GM23338 (cell line): Measurements from ENCODE around the gene MLEC. TPM values are rescaled to one million over a fixed set of nuclear protein-coding genes. Genes with fewer than 3 reads are reported as not detected.

Experiments used
- ATAC-seq: fragments of 200-7000 bp; cut with Tn5 transposase; 3 replicates; pipeline ENCODE4 v1.9.1; 2020
- DNase-seq: peaks from one replicate; pipeline ENCODE4 v3.0.0-alpha.2; 2015; ENCODE audit warnings: low spot score
- H2AFZ ChIP-seq: fragments of 200-600 bp; sonication (generic); 2 replicates; pipeline ENCODE4 v1.8.0; 2016; ENCODE audit warnings: antibody characterized with exemption, mild to moderate bottlenecking, moderate library complexity
- H3F3A ChIP-seq: fragments of 200-600 bp; sonication (generic); replicated peaks from 2 replicates; pipeline ENCODE4 v1.8.0; 2017; ENCODE audit warnings: antibody characterized with exemption, mixed run types, low read depth
- H3K27ac ChIP-seq: fragments of 200-600 bp; sonication (generic); 2 replicates; pipeline ENCODE4 v1.6.1; 2016; ENCODE audit warnings: low read depth
- H3K27me3 ChIP-seq: fragments of 200-600 bp; sonication (generic); 2 replicates; pipeline ENCODE4 v1.8.0; 2016; ENCODE audit warnings: mild to moderate bottlenecking, mixed run types, moderate library complexity; ENCODE audit not compliant: insufficient read depth
- H3K36me3 ChIP-seq: fragments of 200-600 bp; sonication (generic); 2 replicates; pipeline ENCODE4 v1.8.0; 2016; ENCODE audit warnings: mild to moderate bottlenecking; ENCODE audit not compliant: insufficient read depth
- H3K4me1 ChIP-seq: fragments of 200-600 bp; sonication (generic); 2 replicates; pipeline ENCODE4 v1.8.0; 2016; ENCODE audit warnings: mild to moderate bottlenecking, moderate library complexity; ENCODE audit not compliant: insufficient read depth
- H3K4me2 ChIP-seq: fragments of 200-600 bp; sonication (generic); 2 replicates; pipeline ENCODE4 v1.7.1; 2017; ENCODE audit warnings: mixed run types
- H3K4me3 ChIP-seq: fragments of 200-600 bp; sonication (generic); 2 replicates; pipeline ENCODE4 v1.6.1; 2016; ENCODE audit warnings: mixed run types
- H3K79me2 ChIP-seq: fragments of 200-600 bp; sonication (generic); replicated peaks from 2 replicates; pipeline ENCODE4 v1.8.0; 2017; ENCODE audit warnings: mild to moderate bottlenecking; ENCODE audit not compliant: insufficient read depth
- H3K9me2 ChIP-seq: fragments of 200-600 bp; sonication (generic); 2 replicates; pipeline ENCODE4 v1.8.0; 2017; ENCODE audit not compliant: insufficient read depth
- H4K20me1 ChIP-seq: fragments of 200-600 bp; sonication (generic); replicated peaks from 2 replicates; pipeline ENCODE4 v1.8.0; 2017; ENCODE audit warnings: mild to moderate bottlenecking; ENCODE audit not compliant: insufficient read depth
- H3K27ac Mint-ChIP-seq: 2 replicates; pipeline ENCODE4 v1.8.0; 2020; ENCODE audit warnings: inconsistent platforms, mild to moderate bottlenecking, moderate library complexity, mixed read lengths
- H3K27me3 Mint-ChIP-seq: 3 replicates; pipeline ENCODE4 v1.8.0; 2022; ENCODE audit warnings: low read depth, mild to moderate bottlenecking, moderate library complexity, mixed read lengths, inconsistent platforms; ENCODE audit not compliant: insufficient read depth, poor library complexity
- H3K36me3 Mint-ChIP-seq: 3 replicates; pipeline ENCODE4 v1.8.0; 2021; ENCODE audit warnings: low read depth, mild to moderate bottlenecking, inconsistent platforms, moderate library complexity, mixed read lengths
- H3K4me1 Mint-ChIP-seq: 3 replicates; pipeline ENCODE4 v1.8.0; 2020; ENCODE audit warnings: mild to moderate bottlenecking, inconsistent platforms, mixed read lengths
- H3K4me3 Mint-ChIP-seq: 3 replicates; pipeline ENCODE4 v1.8.0; 2021; ENCODE audit warnings: moderate library complexity, mild to moderate bottlenecking, inconsistent platforms, mixed read lengths
- H3K9me3 Mint-ChIP-seq: 3 replicates; pipeline ENCODE4 v1.8.0; 2020; ENCODE audit warnings: moderate library complexity, mild to moderate bottlenecking, inconsistent platforms, mixed read lengths
- CREB1 ChIP-seq: fragments of 250-450 bp; sonication (Bioruptor Pico); IDR thresholded peaks from 2 replicates; pipeline ENCODE4 v1.5.0; 2020; ENCODE audit warnings: low read depth, mild to moderate bottlenecking, moderate library complexity
- ETS1 ChIP-seq: IDR thresholded peaks from 2 replicates; pipeline ENCODE4 v1.6.1; 2016; ENCODE audit warnings: antibody characterized with exemption
- EZH2 ChIP-seq: fragments of 200-600 bp; sonication (generic); IDR thresholded peaks from one replicate; pipeline ENCODE4 v1.8.0; 2017; ENCODE audit warnings: antibody characterized with exemption, mild to moderate bottlenecking, low read depth; ENCODE audit not compliant: unreplicated experiment
- EZH2phosphoT487 ChIP-seq: fragments of 200-600 bp; sonication (generic); IDR thresholded peaks from one replicate; pipeline ENCODE4 v1.8.1; 2018; ENCODE audit warnings: antibody characterized with exemption; ENCODE audit not compliant: unreplicated experiment
- JUNB ChIP-seq: IDR thresholded peaks from one replicate; pipeline ENCODE4 v1.6.1; 2016; ENCODE audit warnings: antibody characterized with exemption; ENCODE audit not compliant: unreplicated experiment
- NANOG ChIP-seq: IDR thresholded peaks from 2 replicates; pipeline ENCODE4 v1.6.1; 2016; ENCODE audit warnings: antibody characterized with exemption, borderline replicate concordance
- POLR2AphosphoS5 ChIP-seq: IDR thresholded peaks from 2 replicates; pipeline ENCODE4 v1.6.1; 2016; ENCODE audit warnings: antibody characterized with exemption, low read depth
- REST ChIP-seq: IDR thresholded peaks from one replicate; pipeline ENCODE4 v1.6.1; 2018; ENCODE audit warnings: antibody characterized with exemption; ENCODE audit not compliant: unreplicated experiment
- STAT1 ChIP-seq: IDR thresholded peaks from one replicate; pipeline ENCODE4 v1.6.1; 2016; ENCODE audit warnings: antibody characterized with exemption; ENCODE audit not compliant: unreplicated experiment
- ZNF114 ChIP-seq: fragments of 250-450 bp; sonication (Bioruptor Pico); IDR thresholded peaks from 2 replicates; pipeline ENCODE4 v1.5.0; 2020; ENCODE audit warnings: mild to moderate bottlenecking, moderate library complexity
- ZNF331 ChIP-seq: fragments of 250-450 bp; sonication (Bioruptor Pico); IDR thresholded peaks from 2 replicates; pipeline ENCODE4 v1.5.0; 2020; ENCODE audit warnings: low read depth, mild to moderate bottlenecking, moderate library complexity
- polyA plus RNA-seq: library from polyadenylated mRNA; unstranded; fragments of >200 nt; fragmentation: Nextera tagmentation; extraction: Ambion mirVana; gene quantifications from 2 replicates; pipeline ENCODE4 v1.2.1, GENCODE V29; 2016
- total RNA-seq: library from RNA; depleted of rRNA; stranded (reverse); fragments of >200 nt; shearing (Covaris generic); gene quantifications from 2 replicates; pipeline ENCODE4 v1.2.3, GENCODE V29; 2014
- TF ChIP-seq, protein P1 (sequence below), 2 experiments: fragments of 200-600 bp in 1 of 2; sonication (generic) in 1 of 2; conservative IDR thresholded peaks; 2 replicates each; pipeline versions ENCODE4 v1.5.1 to v1.6.1; 2016 to 2017; ENCODE audit warnings: antibody characterized with exemption in 2 of 2, low read depth in 2 of 2, mild to moderate bottlenecking in 2 of 2, moderate library complexity in 1 of 2
- TF ChIP-seq, protein P2 (sequence below): fragments of 250-450 bp; sonication (Bioruptor Pico); IDR thresholded peaks from 2 replicates; pipeline ENCODE4 v1.5.0; 2020; ENCODE audit warnings: mild to moderate bottlenecking, moderate library complexity

Gene MLEC
- total and polyA plus RNA-seq, 2 experiments from 2014 or later = 225 to 264 TPM

DNA sequence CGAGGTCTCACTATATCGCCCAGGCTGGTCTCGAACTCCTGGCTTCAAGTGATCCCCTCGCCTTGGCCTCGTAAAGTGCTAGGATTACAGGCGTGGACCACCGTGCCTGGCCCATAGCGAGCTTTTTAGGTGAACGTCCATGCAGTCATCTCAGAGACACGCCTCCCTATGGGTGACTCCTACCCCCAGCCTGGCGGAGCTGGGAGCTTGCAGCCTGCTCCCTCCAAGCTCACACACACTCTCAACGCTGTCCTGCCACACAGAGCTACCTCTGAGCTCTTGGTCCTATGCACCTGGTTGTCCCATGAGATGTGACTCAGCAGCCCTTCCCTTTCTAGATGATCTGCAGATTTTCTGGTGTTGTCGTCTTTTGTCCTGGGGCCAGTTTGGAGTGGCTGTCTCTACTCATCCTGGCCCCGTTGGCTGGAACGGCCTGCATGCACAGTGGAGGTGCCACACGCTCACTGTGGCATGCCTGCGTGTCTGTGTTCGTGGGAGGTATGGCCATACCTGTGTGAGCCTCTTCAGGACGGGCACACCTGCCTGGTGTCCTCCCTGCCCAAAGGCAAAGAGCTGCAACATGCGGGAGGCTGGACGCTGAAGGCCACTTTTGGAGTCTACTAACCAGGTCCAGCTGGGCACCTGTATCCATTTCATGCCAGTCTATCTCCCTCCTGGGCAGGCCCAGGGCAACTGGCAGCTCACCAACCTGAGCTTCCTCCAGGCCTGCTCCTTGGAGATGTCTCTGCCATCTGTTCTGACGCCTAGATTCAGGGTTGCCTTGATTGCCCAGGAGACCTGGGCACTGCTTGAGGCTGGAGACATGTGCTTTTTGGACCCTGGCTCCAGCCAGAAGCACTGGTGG lies 28.4 kb upstream of the MLEC start:
- no peaks in the 10 kb centered on the region for H3K79me2 ChIP-seq
- no peaks in the 10 kb centered on the region for H3K27me3 ChIP-seq
- Mint-ChIP-seq H3K36me3 (no peaks in the 10 kb centered on the region; the same call in 2 of the 3 replicates), H3K4me3 (no peak overlapping the region), H3K4me1 (no peaks in the 10 kb centered on the region), H3K27ac (no peak overlapping the region), H3K9me3 (no peaks in the 10 kb centered on the region), H3K27me3 (peaks cover 5% of the 10 kb centered on the region)
- no peaks in the 10 kb centered on the region for H4K20me1 ChIP-seq
- H2AFZ ChIP-seq = no peak overlapping the region
- H3K4me2 ChIP-seq = no peak overlapping the region
- no peaks in the 10 kb centered on the region for H3K4me1 ChIP-seq
- ATAC-seq (no peak), DNase-seq (no peak)
- H3F3A ChIP-seq = no peaks in the 10 kb centered on the region
- H3K27ac ChIP-seq = no peak overlapping the region
- no peak overlapping the region for H3K4me3 ChIP-seq
- no peaks in the 10 kb centered on the region for H3K9me2 ChIP-seq
- TF ChIP-seq EZH2phosphoT487 (no peak), POLR2AphosphoS5 (no peak), ZNF331 (CRISPR knock-in tag) (no peak), EZH2 (no peak), ETS1 (no peak), NANOG (no peak), REST (no peak), STAT1 (no peak), CREB1 (CRISPR knock-in tag) (no peak), ZNF114 (CRISPR knock-in tag) (no peak), JUNB (no peak)
- TF ChIP-seq, protein P1, sequence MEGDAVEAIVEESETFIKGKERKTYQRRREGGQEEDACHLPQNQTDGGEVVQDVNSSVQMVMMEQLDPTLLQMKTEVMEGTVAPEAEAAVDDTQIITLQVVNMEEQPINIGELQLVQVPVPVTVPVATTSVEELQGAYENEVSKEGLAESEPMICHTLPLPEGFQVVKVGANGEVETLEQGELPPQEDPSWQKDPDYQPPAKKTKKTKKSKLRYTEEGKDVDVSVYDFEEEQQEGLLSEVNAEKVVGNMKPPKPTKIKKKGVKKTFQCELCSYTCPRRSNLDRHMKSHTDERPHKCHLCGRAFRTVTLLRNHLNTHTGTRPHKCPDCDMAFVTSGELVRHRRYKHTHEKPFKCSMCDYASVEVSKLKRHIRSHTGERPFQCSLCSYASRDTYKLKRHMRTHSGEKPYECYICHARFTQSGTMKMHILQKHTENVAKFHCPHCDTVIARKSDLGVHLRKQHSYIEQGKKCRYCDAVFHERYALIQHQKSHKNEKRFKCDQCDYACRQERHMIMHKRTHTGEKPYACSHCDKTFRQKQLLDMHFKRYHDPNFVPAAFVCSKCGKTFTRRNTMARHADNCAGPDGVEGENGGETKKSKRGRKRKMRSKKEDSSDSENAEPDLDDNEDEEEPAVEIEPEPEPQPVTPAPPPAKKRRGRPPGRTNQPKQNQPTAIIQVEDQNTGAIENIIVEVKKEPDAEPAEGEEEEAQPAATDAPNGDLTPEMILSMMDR (conservative IDR thresholded peaks at IDR 0.05; ENCODE audit: low read depth in 2 of 2) = no peak
- TF ChIP-seq, protein P2, sequence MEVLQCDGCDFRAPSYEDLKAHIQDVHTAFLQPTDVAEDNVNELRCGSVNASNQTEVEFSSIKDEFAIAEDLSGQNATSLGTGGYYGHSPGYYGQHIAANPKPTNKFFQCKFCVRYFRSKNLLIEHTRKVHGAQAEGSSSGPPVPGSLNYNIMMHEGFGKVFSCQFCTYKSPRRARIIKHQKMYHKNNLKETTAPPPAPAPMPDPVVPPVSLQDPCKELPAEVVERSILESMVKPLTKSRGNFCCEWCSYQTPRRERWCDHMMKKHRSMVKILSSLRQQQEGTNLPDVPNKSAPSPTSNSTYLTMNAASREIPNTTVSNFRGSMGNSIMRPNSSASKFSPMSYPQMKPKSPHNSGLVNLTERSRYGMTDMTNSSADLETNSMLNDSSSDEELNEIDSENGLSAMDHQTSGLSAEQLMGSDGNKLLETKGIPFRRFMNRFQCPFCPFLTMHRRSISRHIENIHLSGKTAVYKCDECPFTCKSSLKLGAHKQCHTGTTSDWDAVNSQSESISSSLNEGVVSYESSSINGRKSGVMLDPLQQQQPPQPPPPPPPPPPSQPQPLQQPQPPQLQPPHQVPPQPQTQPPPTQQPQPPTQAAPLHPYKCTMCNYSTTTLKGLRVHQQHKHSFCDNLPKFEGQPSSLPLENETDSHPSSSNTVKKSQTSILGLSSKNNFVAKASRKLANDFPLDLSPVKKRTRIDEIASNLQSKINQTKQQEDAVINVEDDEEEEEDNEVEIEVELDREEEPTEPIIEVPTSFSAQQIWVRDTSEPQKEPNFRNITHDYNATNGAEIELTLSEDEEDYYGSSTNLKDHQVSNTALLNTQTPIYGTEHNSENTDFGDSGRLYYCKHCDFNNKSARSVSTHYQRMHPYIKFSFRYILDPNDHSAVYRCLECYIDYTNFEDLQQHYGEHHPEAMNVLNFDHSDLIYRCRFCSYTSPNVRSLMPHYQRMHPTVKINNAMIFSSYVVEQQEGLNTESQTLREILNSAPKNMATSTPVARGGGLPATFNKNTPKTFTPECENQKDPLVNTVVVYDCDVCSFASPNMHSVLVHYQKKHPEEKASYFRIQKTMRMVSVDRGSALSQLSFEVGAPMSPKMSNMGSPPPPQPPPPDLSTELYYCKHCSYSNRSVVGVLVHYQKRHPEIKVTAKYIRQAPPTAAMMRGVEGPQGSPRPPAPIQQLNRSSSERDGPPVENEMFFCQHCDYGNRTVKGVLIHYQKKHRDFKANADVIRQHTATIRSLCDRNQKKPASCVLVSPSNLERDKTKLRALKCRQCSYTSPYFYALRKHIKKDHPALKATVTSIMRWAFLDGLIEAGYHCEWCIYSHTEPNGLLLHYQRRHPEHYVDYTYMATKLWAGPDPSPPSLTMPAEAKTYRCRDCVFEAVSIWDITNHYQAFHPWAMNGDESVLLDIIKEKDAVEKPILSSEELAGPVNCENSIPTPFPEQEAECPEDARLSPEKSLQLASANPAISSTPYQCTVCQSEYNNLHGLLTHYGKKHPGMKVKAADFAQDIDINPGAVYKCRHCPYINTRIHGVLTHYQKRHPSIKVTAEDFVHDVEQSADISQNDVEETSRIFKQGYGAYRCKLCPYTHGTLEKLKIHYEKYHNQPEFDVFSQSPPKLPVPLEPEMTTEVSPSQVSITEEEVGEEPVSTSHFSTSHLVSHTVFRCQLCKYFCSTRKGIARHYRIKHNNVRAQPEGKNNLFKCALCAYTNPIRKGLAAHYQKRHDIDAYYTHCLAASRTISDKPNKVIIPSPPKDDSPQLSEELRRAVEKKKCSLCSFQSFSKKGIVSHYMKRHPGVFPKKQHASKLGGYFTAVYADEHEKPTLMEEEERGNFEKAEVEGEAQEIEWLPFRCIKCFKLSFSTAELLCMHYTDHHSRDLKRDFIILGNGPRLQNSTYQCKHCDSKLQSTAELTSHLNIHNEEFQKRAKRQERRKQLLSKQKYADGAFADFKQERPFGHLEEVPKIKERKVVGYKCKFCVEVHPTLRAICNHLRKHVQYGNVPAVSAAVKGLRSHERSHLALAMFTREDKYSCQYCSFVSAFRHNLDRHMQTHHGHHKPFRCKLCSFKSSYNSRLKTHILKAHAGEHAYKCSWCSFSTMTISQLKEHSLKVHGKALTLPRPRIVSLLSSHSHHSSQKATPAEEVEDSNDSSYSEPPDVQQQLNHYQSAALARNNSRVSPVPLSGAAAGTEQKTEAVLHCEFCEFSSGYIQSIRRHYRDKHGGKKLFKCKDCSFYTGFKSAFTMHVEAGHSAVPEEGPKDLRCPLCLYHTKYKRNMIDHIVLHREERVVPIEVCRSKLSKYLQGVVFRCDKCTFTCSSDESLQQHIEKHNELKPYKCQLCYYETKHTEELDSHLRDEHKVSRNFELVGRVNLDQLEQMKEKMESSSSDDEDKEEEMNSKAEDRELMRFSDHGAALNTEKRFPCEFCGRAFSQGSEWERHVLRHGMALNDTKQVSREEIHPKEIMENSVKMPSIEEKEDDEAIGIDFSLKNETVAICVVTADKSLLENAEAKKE = no peak
- H3K36me3 ChIP-seq = no peaks in the 10 kb centered on the region
